ENCODE data around the gene FUBP3. TPM values are rescaled to one million over a fixed set of nuclear protein-coding genes. Genes with fewer than 3 reads are reported as not detected.

The FUBP3 gene
- total RNA-seq, 1 experiment from 2014 or later, result 73.7 TPM

DNA sequence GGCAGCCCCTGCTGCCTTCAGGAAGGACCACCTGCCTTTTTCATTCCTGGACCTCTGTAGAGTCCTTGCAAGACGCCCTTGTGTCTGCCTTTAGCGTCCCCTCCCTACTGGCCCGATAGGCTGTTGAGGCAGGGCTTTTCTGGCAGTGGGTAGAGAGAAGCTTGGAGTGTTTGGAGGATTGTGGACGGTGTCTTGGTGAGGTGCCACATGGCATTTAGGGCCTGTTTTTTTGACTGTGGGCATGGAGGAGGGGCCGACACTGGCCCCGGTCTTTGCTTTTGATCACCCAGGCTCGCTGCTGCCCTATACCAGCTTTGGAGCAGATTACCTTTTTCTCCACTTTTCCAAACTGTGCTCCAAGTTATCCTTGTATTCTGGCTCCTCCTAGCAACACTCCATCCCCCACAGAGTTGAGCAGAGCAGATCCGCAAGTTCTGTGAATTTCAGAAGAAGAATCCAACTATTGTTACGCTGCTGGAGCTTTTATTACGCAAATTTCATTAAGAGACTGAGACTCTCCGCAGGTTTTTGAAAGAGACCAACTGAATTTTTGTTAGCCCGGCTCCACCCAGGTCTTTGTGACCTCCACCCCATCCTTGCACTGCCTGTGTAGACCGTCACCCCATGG lies 50.2 kb downstream of the FUBP3 start:
- intact Hi-C loops (cut with micrococcal nuclease), result loop anchor here (5.0 kb wide), 1 partner anchor 147 kb away; no protein-coding TSS in a partner anchor
- Histone ChIP-seq H3K9me2 (ENCODE audit: insufficient read depth) (no peaks in the 10 kb centered on the region), H3K9ac (ENCODE audit: low read length) (no peak overlapping the region), H3K27ac (ENCODE audit: low read depth, low read length) (no peak overlapping the region), H3K27me3 (ENCODE audit: insufficient read depth, low read length) (no peaks in the 10 kb centered on the region), H3K79me2 (ENCODE audit: insufficient read depth, low read length) (peaks cover 4% of the 10 kb centered on the region; the same call in 1 of the 2 replicates), H3K4me1 (ENCODE audit: control insufficient read depth in 1 of 2, insufficient read depth in 2 of 2, low read length in 2 of 2) (no peaks in the 10 kb centered on the region), H3K9me3 (ENCODE audit: control insufficient read depth in 1 of 2, insufficient read depth in 1 of 2, low read depth in 1 of 2, low read length in 2 of 2) (no peaks in the 10 kb centered on the region), H3K4me3 (replicated peaks in 1 of 2; ENCODE audit: low read depth in 1 of 2, low read length in 2 of 2) (no peak overlapping the region), H2AFZ (ENCODE audit: low read depth, low read length, poor library complexity, severe bottlenecking) (no peak overlapping the region), H3K4me2 (ENCODE audit: low read length) (no peak overlapping the region), H4K20me1 (ENCODE audit: insufficient read depth) (no peaks in the 10 kb centered on the region), H3K36me3 (ENCODE audit: control insufficient read depth in 1 of 2, insufficient read depth in 2 of 2, low read length in 2 of 2) (peaks cover 30 to 39% of the 10 kb centered on the region in 2 experiments; a peak in 3 of 4 replicates)
- BruUV-seq (replicated peaks), result no TSS peak
- ChIA-PET POLR2A (no interaction called here), RAD21 (ENCODE audit: low non-redundant PET in 1 of 2, low total read pairs in 2 of 2, uncharacterized antibody in 2 of 2, unreplicated experiment in 2 of 2) (no interaction called here), CTCF (no interaction called here)
- TF ChIP-seq SP1 (IDR thresholded peaks at IDR 0.05; ENCODE audit: low read depth), result no peak
- no peak for TF ChIP-seq EZH2 (IDR thresholded peaks at IDR 0.05)
- no peak for TF ChIP-seq TCF7L2 (IDR thresholded peaks at IDR 0.05; ENCODE audit: borderline replicate concordance, extremely low read depth, insufficient read depth, insufficient read length)
- TF ChIP-seq, protein P1, sequence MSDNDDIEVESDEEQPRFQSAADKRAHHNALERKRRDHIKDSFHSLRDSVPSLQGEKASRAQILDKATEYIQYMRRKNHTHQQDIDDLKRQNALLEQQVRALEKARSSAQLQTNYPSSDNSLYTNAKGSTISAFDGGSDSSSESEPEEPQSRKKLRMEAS (IDR thresholded peaks at IDR 0.05), result no peak
- TF ChIP-seq ZBTB33 (IDR thresholded peaks at IDR 0.05; ENCODE audit: extremely low read depth, insufficient replicate concordance, low read length), result no peak
- TF ChIP-seq POLR2AphosphoS5 (IDR thresholded peaks at IDR 0.05; ENCODE audit: low read depth, low read length), result no peak
- TF ChIP-seq, protein P2, sequence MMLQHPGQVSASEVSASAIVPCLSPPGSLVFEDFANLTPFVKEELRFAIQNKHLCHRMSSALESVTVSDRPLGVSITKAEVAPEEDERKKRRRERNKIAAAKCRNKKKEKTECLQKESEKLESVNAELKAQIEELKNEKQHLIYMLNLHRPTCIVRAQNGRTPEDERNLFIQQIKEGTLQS (IDR thresholded peaks at IDR 0.05), result no peak
- no peak for TF ChIP-seq REST (IDR thresholded peaks at IDR 0.05; ENCODE audit: low read depth)
- no peak for TF ChIP-seq ELF1 (IDR thresholded peaks at IDR 0.05; ENCODE audit: borderline replicate concordance, low read depth)
- TF ChIP-seq, protein P3, sequence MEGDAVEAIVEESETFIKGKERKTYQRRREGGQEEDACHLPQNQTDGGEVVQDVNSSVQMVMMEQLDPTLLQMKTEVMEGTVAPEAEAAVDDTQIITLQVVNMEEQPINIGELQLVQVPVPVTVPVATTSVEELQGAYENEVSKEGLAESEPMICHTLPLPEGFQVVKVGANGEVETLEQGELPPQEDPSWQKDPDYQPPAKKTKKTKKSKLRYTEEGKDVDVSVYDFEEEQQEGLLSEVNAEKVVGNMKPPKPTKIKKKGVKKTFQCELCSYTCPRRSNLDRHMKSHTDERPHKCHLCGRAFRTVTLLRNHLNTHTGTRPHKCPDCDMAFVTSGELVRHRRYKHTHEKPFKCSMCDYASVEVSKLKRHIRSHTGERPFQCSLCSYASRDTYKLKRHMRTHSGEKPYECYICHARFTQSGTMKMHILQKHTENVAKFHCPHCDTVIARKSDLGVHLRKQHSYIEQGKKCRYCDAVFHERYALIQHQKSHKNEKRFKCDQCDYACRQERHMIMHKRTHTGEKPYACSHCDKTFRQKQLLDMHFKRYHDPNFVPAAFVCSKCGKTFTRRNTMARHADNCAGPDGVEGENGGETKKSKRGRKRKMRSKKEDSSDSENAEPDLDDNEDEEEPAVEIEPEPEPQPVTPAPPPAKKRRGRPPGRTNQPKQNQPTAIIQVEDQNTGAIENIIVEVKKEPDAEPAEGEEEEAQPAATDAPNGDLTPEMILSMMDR (IDR thresholded peaks at IDR 0.05 in 2 of 3, conservative IDR thresholded peaks at IDR 0.05 in 1 of 3; ENCODE audit: borderline replicate concordance in 1 of 3, insufficient read depth in 1 of 3, low read depth in 2 of 3, low read length in 2 of 3), result no peak
- TF ChIP-seq JUND (IDR thresholded peaks at IDR 0.05), result no peak
- no peak for TF ChIP-seq ZNF274 (IDR thresholded peaks at IDR 0.05; ENCODE audit: low read depth, low read length)
- no peak for TF ChIP-seq ZFX (IDR thresholded peaks at IDR 0.05)
- TF ChIP-seq FOSL1 (IDR thresholded peaks at IDR 0.05; ENCODE audit: low read depth), result no peak
- no peak for TF ChIP-seq SRF (IDR thresholded peaks at IDR 0.05; ENCODE audit: low read depth)
- no peak for TF ChIP-seq EGR1 (IDR thresholded peaks at IDR 0.05; ENCODE audit: low read depth)
- TF ChIP-seq POLR2A (IDR thresholded peaks at IDR 0.05; ENCODE audit: borderline replicate concordance, extremely low read depth, insufficient read depth, insufficient read length), result no peak
- no peak for TF ChIP-seq EZH2phosphoT487 (IDR thresholded peaks at IDR 0.05; ENCODE audit: borderline replicate concordance)
- no peak for TF ChIP-seq CBX3 (IDR thresholded peaks at IDR 0.05; ENCODE audit: low read depth)
- no peak for ATAC-seq
- no peak for DNase-seq (ENCODE audit: low read depth, low spot score)

Measured in HCT116 (cell line).